HG03095 (cell line): Measurements from ENCODE around the gene ABRACL.

Experiments
- ATAC-seq: cut with Tn5 transposase; IDR thresholded peaks from one replicate; pipeline ENCODE4 v1.9.1; 2021; ENCODE audit warnings: moderate library complexity; ENCODE audit not compliant: unreplicated experiment

The ABRACL gene

DNA sequence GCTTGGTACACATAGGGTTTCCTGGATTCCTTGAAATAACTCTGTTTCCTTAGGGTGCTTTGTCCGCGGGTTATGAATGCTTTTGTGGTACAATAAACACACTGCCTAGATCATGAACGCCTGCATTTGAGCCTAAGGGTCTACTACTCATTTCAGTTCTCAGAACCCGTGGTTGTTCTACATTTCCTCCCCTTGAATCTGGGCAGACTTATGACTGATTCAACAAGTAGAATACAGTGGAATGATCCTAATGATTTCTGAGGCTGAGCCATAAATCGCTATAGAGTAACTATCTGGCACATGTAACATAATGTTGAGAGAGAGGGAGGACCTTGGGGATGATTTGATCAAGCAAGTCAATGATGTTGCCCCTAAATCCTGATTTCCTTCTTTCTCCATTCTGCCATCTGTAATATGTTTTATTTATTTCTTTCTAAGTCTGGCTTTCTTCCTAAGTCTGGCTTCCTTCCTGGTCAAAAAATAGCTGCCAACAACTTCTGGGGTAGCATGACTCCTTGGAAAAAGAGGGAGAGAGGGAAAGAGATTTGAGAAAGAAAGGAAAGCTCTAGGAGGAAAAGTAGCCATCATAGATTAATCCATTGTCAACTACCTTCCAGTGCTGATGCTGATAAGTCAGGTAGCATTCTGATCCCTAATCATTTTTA, 23.0 kb downstream of the ABRACL start:
- no peak for ATAC-seq

DNA sequence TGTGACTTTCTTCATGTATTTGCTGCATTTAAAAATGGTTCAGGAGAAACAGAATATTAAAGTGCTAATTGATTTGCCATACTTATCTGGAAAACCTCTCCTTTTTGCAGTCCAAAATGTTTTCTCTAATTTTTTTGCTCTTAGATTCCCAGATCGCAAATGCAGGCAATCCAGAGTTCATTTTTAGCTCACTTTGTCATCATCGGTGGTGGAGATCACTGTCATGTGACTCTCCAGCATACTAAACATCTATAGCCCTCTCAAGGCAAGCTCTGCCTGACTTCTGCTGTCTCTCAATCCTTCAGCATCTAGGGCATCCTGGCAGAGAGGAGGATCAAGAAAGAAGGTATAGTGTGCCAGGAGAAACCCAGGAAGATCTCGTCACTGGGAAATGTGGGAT, 24.8 kb downstream of the ABRACL start:
- ATAC-seq = no peak

DNA sequence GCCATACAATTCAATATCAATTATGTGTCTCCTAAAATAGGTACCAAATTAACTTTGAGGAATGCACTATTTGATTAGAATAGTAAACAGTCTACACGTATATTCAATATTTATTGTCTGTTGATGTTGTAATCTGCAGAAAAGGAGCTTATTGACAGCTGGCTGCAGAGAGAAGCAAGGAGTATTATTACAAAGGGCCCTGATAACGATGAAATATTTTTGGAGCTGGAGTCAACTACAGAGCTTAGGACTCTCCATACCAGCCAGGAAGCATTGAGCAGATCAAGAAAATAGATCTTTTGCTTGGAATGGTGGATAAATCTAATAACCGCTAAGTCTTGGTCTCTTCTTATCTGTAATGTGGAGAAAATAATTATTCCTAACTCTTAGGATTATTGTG, 25.5 kb downstream of the ABRACL start:
- ATAC-seq = no peak

DNA sequence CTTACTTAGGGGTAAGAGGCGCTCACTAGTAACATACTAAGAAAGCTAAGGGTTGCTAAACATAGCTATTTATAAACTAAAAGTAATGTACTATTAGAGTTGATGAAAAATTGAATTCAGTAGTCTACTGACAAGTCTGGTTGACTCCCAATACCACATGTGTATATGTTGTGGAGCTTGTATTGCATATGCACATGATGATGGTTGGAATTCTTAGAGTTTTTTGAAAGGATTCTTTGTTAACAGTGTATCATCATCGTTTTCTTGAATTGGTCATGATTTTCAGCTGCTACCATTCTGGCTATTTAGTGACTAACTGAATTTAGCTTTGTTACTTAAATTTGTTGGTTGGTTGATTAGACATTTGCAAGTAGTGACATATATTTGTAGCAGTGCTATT, 27.2 kb downstream of the ABRACL start:
- no peak for ATAC-seq

DNA sequence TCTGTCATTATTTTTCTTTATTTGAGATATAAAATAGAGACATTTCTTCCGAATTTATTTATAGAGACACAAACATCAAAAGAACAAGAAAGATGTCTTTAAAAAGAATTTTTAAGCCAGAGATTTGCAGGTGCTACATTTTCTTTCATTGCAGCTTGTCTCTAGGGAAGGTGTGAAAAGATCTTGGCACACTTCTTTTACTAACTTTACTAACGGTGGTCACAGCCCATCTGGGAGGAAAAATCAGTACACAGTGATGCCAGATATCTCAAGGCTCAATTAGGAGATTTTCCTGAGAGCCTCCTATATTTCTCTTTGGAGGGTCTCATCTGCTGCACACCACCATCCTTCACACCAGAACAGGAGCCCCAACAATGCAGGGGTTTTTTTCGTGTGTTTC, 29.5 kb downstream of the ABRACL start:
- ATAC-seq = no peak

DNA sequence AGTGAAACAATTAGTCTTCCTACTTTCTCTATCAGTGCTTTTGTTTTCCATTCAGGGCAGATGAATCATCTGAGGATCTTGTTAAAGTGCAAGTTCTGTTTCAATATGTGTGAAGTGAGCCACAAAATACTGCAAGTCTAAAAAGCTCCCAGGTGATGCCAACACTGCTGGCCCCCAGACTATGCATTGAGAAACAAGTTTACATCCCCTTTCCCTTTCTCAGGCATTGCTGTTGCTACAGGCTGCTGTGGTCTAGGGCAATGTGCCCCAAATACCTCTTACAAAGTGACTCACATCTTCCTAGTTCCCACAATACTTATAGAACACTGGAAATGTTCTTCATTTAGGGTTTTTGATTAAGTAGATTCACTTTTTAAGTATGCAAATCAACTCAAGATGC, 31.8 kb downstream of the ABRACL start:
- ATAC-seq = no peak

DNA sequence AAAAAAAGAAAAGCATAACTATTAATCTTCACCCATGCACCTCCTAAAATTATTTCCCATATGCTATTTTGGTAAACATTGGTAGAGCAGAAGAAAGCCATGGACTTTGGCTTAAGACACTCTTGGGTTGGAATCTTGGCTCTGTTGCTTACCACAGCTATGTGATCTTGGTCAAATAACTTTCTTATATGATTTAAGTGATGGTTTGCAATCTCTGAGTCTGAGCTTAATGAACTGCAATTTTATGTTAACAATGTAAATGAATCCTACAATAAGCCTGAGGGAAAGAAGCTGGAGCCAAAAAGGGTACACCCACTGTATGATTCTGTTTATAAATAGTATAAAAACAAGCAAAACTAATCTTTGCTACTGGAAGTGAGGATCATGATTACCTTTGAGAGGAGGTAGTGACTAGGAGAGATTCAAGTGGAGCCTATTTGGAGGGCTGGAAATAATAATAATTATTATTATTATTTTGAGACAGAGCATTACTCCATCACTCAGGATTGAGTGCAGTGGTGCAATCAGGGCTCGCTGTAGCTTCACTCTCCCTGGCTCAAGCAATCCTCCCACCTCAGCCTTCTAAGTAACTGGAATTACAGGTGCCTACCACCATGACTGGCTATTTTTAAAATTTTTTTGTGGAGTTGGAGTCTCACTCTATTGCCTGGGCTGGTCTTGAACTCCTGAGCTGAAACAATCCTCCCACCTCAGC, 34.5 kb downstream of the ABRACL start:
- no peak for ATAC-seq

DNA sequence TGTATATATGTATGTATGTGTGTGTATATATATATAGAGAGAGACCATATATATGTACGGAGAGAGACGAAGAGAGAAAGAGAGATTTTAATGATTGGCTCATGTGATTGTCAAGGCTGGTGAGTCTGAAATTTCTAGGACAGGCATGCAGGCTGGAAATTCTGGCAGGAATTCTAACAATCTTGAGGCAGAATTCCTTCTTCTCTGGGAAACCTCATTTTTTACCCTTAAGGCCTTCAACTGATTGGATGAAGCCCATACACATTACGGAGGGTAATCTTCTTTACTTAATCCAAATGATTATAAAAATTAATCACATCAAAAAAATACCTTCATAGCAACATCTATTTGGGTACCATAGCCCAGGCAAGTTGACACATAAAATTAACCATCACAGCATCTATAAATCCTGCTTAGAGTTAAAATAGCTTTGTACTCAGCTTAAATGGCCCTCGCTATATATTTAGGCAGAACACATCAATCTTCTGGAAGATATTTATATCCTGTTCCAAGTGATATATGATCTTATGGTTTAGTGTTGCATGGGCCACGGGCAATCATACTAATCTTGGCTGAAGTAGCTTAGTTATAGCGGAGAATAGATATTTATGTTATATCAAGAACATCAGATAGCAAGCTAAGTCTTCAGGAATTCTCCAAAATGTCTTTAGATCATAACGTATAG, 36.6 kb downstream of the ABRACL start:
- no peak for ATAC-seq

DNA sequence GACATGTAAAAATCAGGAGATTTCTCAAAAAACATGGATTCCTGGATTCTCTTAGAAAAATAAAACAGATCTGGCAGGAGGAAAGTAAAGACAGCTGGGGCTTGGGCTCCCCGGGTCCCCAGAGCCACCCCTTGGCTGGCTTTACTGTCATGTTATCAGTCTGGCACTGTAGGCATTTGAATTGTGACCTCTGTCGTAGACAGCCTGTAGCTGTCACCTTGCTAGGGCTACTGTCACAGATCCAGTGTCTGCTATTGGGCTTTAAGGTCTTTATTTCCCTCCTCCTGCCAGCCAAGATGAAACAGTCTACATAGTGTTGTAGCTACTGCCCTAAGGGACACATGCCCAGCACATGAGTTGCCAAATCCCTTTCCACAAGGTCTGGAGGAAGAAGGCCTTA, 37.5 kb downstream of the ABRACL start:
- no peak for ATAC-seq

DNA sequence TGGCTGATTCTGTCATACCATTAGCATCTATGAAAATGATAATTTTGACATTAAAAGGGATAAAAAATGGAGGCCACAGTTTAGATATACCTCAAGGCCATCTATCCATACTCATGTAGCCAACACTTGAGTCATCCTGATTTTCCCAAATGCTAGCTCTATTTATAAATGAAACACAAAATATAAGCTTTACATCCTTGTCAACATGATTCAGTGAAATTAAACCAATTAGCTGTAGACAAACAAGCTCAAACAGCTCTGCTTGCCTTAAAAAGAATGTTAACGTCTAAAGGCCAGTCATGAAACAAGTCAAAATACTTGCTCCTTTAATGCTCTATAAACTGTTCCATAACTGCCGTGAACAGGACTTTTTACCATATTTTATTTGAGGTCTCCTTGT, 40.3 kb downstream of the ABRACL start:
- ATAC-seq = no peak

DNA sequence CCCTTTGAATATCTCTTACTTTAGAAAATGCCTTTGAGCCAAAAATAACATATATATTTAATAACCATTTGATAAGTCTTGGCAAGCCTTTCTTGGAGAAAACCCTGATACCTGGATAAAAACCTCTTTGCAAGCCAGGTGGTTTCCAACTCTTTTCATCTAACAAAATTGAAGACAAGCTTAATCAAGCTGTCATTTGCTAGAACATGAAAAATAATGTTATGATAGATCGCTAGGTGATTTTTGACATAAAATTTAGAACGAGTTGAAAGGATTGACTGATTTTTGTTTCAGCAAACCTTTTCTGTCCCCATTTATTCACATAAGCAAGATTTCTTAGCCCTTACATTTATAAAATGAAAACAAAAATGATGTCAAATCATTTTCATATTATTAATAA, 44.6 kb downstream of the ABRACL start:
- ATAC-seq = no peak

DNA sequence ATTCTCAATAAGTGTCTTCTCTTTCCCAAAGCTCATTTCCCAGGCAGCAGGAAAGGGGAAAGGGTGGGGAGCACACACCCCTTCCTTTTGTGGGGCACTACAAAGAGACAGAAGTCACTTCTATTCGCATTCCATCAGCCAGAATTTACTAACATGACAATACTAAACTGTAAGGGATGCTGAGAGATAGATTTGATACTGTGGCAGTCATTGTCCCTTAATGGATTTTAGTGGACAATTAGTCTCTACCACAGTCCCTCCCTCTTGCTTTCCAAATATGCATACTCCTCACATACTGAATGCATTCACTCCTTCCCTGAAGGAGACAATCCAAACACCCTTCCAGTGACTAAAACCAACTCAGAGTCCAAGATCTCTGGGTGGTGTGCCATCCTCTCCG, 50.5 kb downstream of the ABRACL start:
- ATAC-seq = no peak

DNA sequence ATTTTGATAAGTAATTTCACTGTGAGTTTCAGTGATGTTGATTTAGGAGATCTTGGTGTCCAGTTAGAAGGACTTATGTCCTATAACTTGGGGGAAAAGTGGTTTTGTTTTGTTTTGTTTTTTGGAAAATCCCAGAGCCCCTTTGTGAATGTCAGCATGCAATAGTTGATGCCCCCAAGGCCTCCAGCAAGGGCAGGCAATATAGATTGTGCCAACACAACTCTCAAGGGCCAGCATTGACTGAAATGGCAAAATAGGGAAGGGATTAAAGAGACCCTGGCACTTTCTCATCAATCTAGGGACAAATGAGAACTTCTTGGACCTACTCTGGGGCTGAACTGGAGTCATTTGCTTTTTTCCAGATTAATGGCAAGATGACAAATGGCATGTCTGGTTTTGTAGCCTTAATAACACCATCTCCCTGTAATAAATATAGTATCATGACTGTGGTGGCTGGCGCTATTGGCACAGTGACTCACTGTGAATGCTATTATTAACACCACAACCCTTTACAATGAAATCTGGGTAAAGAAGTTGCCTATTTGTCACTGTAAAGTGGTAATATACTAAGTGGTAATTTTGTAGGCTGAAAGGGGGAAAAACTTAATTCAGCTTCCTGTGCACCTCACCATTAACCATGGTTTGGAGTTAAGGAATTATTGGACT, 51.8 kb downstream of the ABRACL start:
- no peak for ATAC-seq

DNA sequence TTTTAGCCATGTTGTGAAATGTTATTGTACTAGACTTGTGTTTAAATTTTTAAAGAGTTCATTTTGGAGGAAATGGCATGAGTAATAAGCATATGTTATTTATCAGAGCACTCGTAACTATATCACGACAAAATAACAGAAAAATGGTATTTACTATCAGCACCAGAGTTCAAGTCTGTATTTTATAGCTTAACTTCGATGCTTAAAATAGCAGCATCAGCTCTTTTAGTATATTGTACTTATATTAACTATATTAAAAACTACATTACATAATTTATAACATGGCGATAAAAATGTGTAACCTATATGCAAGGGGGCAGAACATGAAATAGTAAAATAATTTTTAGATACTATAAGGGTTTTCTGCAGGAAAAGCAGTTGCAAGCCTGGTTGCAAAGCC, 52.9 kb downstream of the ABRACL start:
- no peak for ATAC-seq

DNA sequence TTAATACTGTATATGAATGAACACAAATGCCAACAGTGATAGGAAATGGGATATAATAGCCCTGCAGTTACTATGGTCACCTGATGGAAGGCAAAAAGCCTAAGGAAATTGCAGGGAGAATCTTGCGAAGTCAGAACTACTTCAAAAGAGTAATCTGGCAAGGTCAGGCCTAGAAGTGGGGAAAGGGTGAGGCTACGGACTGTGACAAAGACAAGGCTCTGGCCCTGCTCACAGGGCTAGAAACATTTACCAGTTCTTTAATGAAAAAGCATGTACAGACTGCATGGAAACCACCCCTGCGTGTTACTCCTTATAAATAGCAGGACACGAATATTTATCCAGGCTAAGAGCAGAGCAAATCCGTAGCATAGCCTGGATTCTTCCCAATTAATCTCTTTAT, 53.8 kb downstream of the ABRACL start:
- no peak for ATAC-seq

DNA sequence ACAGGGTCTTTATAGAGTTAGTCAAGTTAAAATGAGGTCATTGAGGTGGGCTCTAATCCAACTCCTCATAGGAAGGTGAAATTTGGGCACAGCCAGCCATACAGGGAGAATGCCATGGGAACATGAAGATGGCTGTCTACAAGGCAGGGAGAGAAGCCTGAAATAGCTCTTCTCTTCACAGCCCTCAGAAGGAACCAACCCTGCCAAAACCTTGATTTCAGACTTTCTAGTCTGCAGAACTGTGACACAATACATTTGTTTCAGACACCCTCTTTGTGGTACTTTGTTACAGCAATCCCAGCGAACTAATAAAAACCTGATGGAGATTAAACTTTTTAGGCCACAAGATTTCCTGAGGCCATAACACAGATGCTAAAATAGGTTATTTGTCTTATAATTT, 63.3 kb downstream of the ABRACL start:
- ATAC-seq = no peak
